ENCODE data around the gene MYO1C.

- no peak for TF ChIP-seq REST (IDR thresholded peaks at IDR 0.05; ENCODE audit: low read depth)
- no peak for TF ChIP-seq RAD21 (IDR thresholded peaks at IDR 0.05; ENCODE audit: low read depth)
- TF ChIP-seq NFIC (IDR thresholded peaks at IDR 0.05) = no peak
- no peak for TF ChIP-seq YY1 (IDR thresholded peaks at IDR 0.05; ENCODE audit: low read depth)
- no peak for TF ChIP-seq EP300 (IDR thresholded peaks at IDR 0.05; ENCODE audit: borderline replicate concordance)
Observed at GRCh38 chr17:1447052-1447451, 45.4 kb downstream of the MYO1C start.
